K562 (cell line): Measurements from ENCODE around the gene HRNR. TPM values are rescaled to one million over a fixed set of nuclear protein-coding genes. Genes with fewer than 3 reads are reported as not detected.

ENCODE experiments used
- CHD4 ChIP-seq: fragments of 200-600 bp; sonication (generic); IDR thresholded peaks from 3 replicates; pipeline ENCODE4 v1.6.1; 2012; ENCODE audit warnings: low read depth, mild to moderate bottlenecking, mixed read lengths, low read length, inconsistent platforms; ENCODE audit not compliant: insufficient read depth, insufficient replicate concordance, poor library complexity, severe bottlenecking
- GABPB2 ChIP-seq: fragments of 250-450 bp; sonication (Bioruptor Pico); conservative IDR thresholded peaks from 2 replicates; pipeline ENCODE4 v1.5.1; 2021; ENCODE audit warnings: mild to moderate bottlenecking
- GATA2 ChIP-seq: sonication (generic); formaldehyde crosslinking; IDR thresholded peaks from 2 replicates; pipeline ENCODE4 v1.4.0; 2020; ENCODE audit warnings: mild to moderate bottlenecking, missing genetic modification reagents
- POLR2B ChIP-seq: fragments of 450-650 bp; IDR thresholded peaks from 2 replicates; pipeline ENCODE4 v1.6.1; 2018; ENCODE audit warnings: low read depth; ENCODE audit not compliant: partially characterized antibody
- ZBTB34 ChIP-seq: fragments of 250-450 bp; sonication (Bioruptor Pico); IDR thresholded peaks from 2 replicates; pipeline ENCODE4 v1.8.0; 2021; ENCODE audit warnings: mild to moderate bottlenecking, moderate library complexity
- ZFP36 ChIP-seq: fragments of 150-350 bp; IDR thresholded peaks from 2 replicates; pipeline ENCODE4 v1.6.1; 2018; ENCODE audit warnings: low read length, low read depth; ENCODE audit not compliant: partially characterized antibody
- ZNF197 ChIP-seq: fragments of 200-800 bp; sonication (Bioruptor generic); IDR thresholded peaks from 2 replicates; pipeline ENCODE4 v1.6.1; 2016; ENCODE audit warnings: low read depth, missing genetic modification characterization, missing compliant biosample characterization
- ZNF407 ChIP-seq: fragments of 450-650 bp; IDR thresholded peaks from 2 replicates; pipeline ENCODE4 v1.6.1; 2016; ENCODE audit warnings: low read depth
- polyA plus RNA-seq, 8 experiments: library from polyadenylated mRNA; depleted of rRNA in 4 of 8; stranded (reverse) in 5 of 8; unstranded in 3 of 8; fragments of >200 nt; fragmentation: Nextera tagmentation in 2 of 8; fragmentation: Illumina TruSeq in 1 of 8; extraction: Ambion mirVana in 2 of 8; extraction: Trizol in 1 of 8; gene quantifications; 2 replicates each; pipeline versions ENCODE4 v1.2.1 to v1.2.3, GENCODE V29; 2011 to 2014; ENCODE audit warnings: inconsistent platforms in 1 of 8, missing spikeins in 1 of 8
- total RNA-seq, 7 experiments: library from RNA; depleted of rRNA in 6 of 7; stranded (reverse); fragments of >200 nt in 6 of 7; fragmentation: Illumina TruSeq in 2 of 7; extraction: Trizol in 2 of 7; gene quantifications; 2 replicates each; pipeline versions ENCODE4 v1.2.1 to v1.2.3, GENCODE V29; 2011 to 2021; ENCODE audit warnings: low replicate concordance in 1 of 7

Gene HRNR
- total and polyA plus RNA-seq, 9 of the 15 experiments (the other 6 are each of a cell fraction or from before 2014, with no cell fraction given) = not detected

DNA sequence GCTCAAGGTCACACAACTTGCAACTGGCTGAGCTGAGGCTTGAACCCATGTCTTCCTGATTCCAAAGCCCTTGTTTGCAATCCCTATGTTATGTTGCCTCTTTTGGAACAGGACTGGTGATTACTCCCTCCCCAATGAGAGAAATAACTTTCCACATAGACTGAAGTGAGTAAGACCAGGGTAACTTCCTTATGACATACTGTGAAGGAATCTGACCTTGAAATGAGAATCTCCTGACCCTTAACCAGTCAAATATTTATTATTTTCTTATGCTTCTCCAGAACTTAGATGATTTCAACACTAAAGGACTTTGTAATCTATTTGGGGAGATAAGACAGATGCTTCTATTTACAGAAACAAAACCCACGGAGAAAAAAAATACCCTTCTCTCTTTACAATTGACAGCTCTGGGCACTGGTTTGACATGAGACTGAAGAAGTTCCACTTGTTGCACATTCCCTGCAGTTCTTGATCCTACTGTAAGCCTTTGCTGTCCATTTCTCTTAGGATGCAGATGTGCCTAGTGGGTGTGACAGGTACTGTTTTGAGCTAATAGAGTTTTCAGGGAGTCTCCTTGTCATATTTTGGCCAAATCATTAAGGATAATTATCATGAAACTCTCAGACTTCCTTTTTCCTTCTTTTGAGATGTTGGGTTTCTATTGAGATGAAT lies 61.1 kb downstream of the HRNR start (continued):
- no peak for TF ChIP-seq ZNF407
- TF ChIP-seq CHD4 = no peak
- no peak for TF ChIP-seq ZBTB34
- TF ChIP-seq ZNF197 = no peak
- TF ChIP-seq POLR2B = no peak
- TF ChIP-seq GATA2 (CRISPR knock-in tag) = no peak
- no peak for TF ChIP-seq ZFP36
- no peak for TF ChIP-seq GABPB2 (CRISPR knock-in tag)

Other genes starting within 250 kb of the HRNR start
Only the 7 nearest of the 8 such genes appear.
- gene S100A11, start 187.2 kb downstream of the HRNR start, total RNA-seq (2014; rRNA removed) = 131 and 186 TPM in 2 replicates
- 145 and 169 TPM in 2 replicates for gene S100A11, start 187.2 kb downstream of the HRNR start, total RNA-seq (2014; rRNA removed; fragmentation: Illumina TruSeq; extraction: Trizol)
- gene S100A11, start 187.2 kb downstream of the HRNR start, total RNA-seq (2015; rRNA removed; fragmentation: Illumina TruSeq; extraction: Trizol) = 239 and 240 TPM in 2 replicates
- 159 and 182 TPM in 2 replicates for gene S100A11, start 187.2 kb downstream of the HRNR start, total RNA-seq (2021)
- 166 and 235 TPM in 2 replicates for gene S100A11, start 187.2 kb downstream of the HRNR start, polyA plus RNA-seq (2011; rRNA removed)
- 442 and 587 TPM in 2 replicates for gene S100A11, start 187.2 kb downstream of the HRNR start, polyA plus RNA-seq (2014; fragmentation: Illumina TruSeq; extraction: Trizol)
- gene S100A11, start 187.2 kb downstream of the HRNR start, polyA plus RNA-seq (2014; fragmentation: Nextera tagmentation; extraction: Ambion mirVana) = 100 to 1,000 TPM; 790 to 808 TPM
- 180 and 278 TPM in 2 replicates for gene S100A11, start 187.2 kb downstream of the HRNR start, polyA plus RNA-seq (2014; rRNA removed)
- not detected in 2 replicates for gene TCHHL1, start 135.1 kb downstream of the HRNR start, total RNA-seq (2014; rRNA removed)
- not detected in 2 replicates for gene TCHHL1, start 135.1 kb downstream of the HRNR start, total RNA-seq (2014; rRNA removed; fragmentation: Illumina TruSeq; extraction: Trizol)
- gene TCHHL1, start 135.1 kb downstream of the HRNR start, total RNA-seq (2015; rRNA removed; fragmentation: Illumina TruSeq; extraction: Trizol) = not detected in 2 replicates
- not detected in 2 replicates for gene TCHHL1, start 135.1 kb downstream of the HRNR start, total RNA-seq (2021)
- not detected in 2 replicates for gene TCHHL1, start 135.1 kb downstream of the HRNR start, polyA plus RNA-seq (2011; rRNA removed)
- gene TCHHL1, start 135.1 kb downstream of the HRNR start, polyA plus RNA-seq (2014; fragmentation: Illumina TruSeq; extraction: Trizol) = not detected in 2 replicates
- gene TCHHL1, start 135.1 kb downstream of the HRNR start, polyA plus RNA-seq (2014; fragmentation: Nextera tagmentation; extraction: Ambion mirVana) = not detected
- not detected in 2 replicates for gene TCHHL1, start 135.1 kb downstream of the HRNR start, polyA plus RNA-seq (2014; rRNA removed)
- gene TCHH, start 108.7 kb downstream of the HRNR start, total RNA-seq (2014; rRNA removed) = not detected in 2 replicates
- not detected in 2 replicates for gene TCHH, start 108.7 kb downstream of the HRNR start, total RNA-seq (2014; rRNA removed; fragmentation: Illumina TruSeq; extraction: Trizol)
- gene TCHH, start 108.7 kb downstream of the HRNR start, total RNA-seq (2015; rRNA removed; fragmentation: Illumina TruSeq; extraction: Trizol) = not detected in 2 replicates
- not detected in 2 replicates for gene TCHH, start 108.7 kb downstream of the HRNR start, total RNA-seq (2021)
- gene TCHH, start 108.7 kb downstream of the HRNR start, polyA plus RNA-seq (2011; rRNA removed) = not detected in 2 replicates
- not detected in 2 replicates for gene TCHH, start 108.7 kb downstream of the HRNR start, polyA plus RNA-seq (2014; fragmentation: Illumina TruSeq; extraction: Trizol)
- gene TCHH, start 108.7 kb downstream of the HRNR start, polyA plus RNA-seq (2014; fragmentation: Nextera tagmentation; extraction: Ambion mirVana) = not detected
- 0.03 TPM in 1 of 2 replicates, not detected in the other for gene TCHH, start 108.7 kb downstream of the HRNR start, polyA plus RNA-seq (2014; rRNA removed)
- not detected in 2 replicates for gene RPTN, start 65.0 kb downstream of the HRNR start, total RNA-seq (2014; rRNA removed)
- not detected in 2 replicates for gene RPTN, start 65.0 kb downstream of the HRNR start, total RNA-seq (2014; rRNA removed; fragmentation: Illumina TruSeq; extraction: Trizol)
- not detected in 2 replicates for gene RPTN, start 65.0 kb downstream of the HRNR start, total RNA-seq (2015; rRNA removed; fragmentation: Illumina TruSeq; extraction: Trizol)
- gene RPTN, start 65.0 kb downstream of the HRNR start, total RNA-seq (2021) = not detected in 2 replicates
- not detected in 2 replicates for gene RPTN, start 65.0 kb downstream of the HRNR start, polyA plus RNA-seq (2011; rRNA removed)
- gene RPTN, start 65.0 kb downstream of the HRNR start, polyA plus RNA-seq (2014; fragmentation: Illumina TruSeq; extraction: Trizol) = not detected in 2 replicates
- gene RPTN, start 65.0 kb downstream of the HRNR start, polyA plus RNA-seq (2014; fragmentation: Nextera tagmentation; extraction: Ambion mirVana) = not detected
- not detected in 2 replicates for gene RPTN, start 65.0 kb downstream of the HRNR start, polyA plus RNA-seq (2014; rRNA removed)
- gene FLG, start 101.0 kb upstream of the HRNR start, total RNA-seq (2014; rRNA removed) = not detected in 2 replicates
- not detected in 2 replicates for gene FLG, start 101.0 kb upstream of the HRNR start, total RNA-seq (2014; rRNA removed; fragmentation: Illumina TruSeq; extraction: Trizol)
- not detected in 2 replicates for gene FLG, start 101.0 kb upstream of the HRNR start, total RNA-seq (2015; rRNA removed; fragmentation: Illumina TruSeq; extraction: Trizol)
- gene FLG, start 101.0 kb upstream of the HRNR start, total RNA-seq (2021) = not detected in 2 replicates
- gene FLG, start 101.0 kb upstream of the HRNR start, polyA plus RNA-seq (2011; rRNA removed) = not detected in 2 replicates
- not detected in 2 replicates for gene FLG, start 101.0 kb upstream of the HRNR start, polyA plus RNA-seq (2014; fragmentation: Illumina TruSeq; extraction: Trizol)
- gene FLG, start 101.0 kb upstream of the HRNR start, polyA plus RNA-seq (2014; fragmentation: Nextera tagmentation; extraction: Ambion mirVana) = not detected
- not detected in 2 replicates for gene FLG, start 101.0 kb upstream of the HRNR start, polyA plus RNA-seq (2014; rRNA removed)
- not detected in 2 replicates for gene FLG2, start 135.8 kb upstream of the HRNR start, total RNA-seq (2014; rRNA removed)
- gene FLG2, start 135.8 kb upstream of the HRNR start, total RNA-seq (2014; rRNA removed; fragmentation: Illumina TruSeq; extraction: Trizol) = not detected in 2 replicates
- gene FLG2, start 135.8 kb upstream of the HRNR start, total RNA-seq (2015; rRNA removed; fragmentation: Illumina TruSeq; extraction: Trizol) = not detected in 2 replicates
- not detected in 2 replicates for gene FLG2, start 135.8 kb upstream of the HRNR start, total RNA-seq (2021)
- not detected in 2 replicates for gene FLG2, start 135.8 kb upstream of the HRNR start, polyA plus RNA-seq (2011; rRNA removed)
- gene FLG2, start 135.8 kb upstream of the HRNR start, polyA plus RNA-seq (2014; fragmentation: Illumina TruSeq; extraction: Trizol) = not detected in 2 replicates
- not detected for gene FLG2, start 135.8 kb upstream of the HRNR start, polyA plus RNA-seq (2014; fragmentation: Nextera tagmentation; extraction: Ambion mirVana)
- gene FLG2, start 135.8 kb upstream of the HRNR start, polyA plus RNA-seq (2014; rRNA removed) = not detected in 2 replicates
- gene CRNN, start 190.1 kb upstream of the HRNR start, total RNA-seq (2014; rRNA removed) = not detected in 2 replicates
- not detected in 2 replicates for gene CRNN, start 190.1 kb upstream of the HRNR start, total RNA-seq (2014; rRNA removed; fragmentation: Illumina TruSeq; extraction: Trizol)
- gene CRNN, start 190.1 kb upstream of the HRNR start, total RNA-seq (2015; rRNA removed; fragmentation: Illumina TruSeq; extraction: Trizol) = not detected in 2 replicates
- gene CRNN, start 190.1 kb upstream of the HRNR start, total RNA-seq (2021) = not detected in 2 replicates
- gene CRNN, start 190.1 kb upstream of the HRNR start, polyA plus RNA-seq (2011; rRNA removed) = not detected in 2 replicates
- not detected in 2 replicates for gene CRNN, start 190.1 kb upstream of the HRNR start, polyA plus RNA-seq (2014; fragmentation: Illumina TruSeq; extraction: Trizol)
- gene CRNN, start 190.1 kb upstream of the HRNR start, polyA plus RNA-seq (2014; fragmentation: Nextera tagmentation; extraction: Ambion mirVana) = not detected
- not detected in 2 replicates for gene CRNN, start 190.1 kb upstream of the HRNR start, polyA plus RNA-seq (2014; rRNA removed)